Esophagus muscularis mucosa (tissue), 4 donors: Measurements from ENCODE around the gene NXPE3. TPM values are rescaled to one million over a fixed set of nuclear protein-coding genes. Genes with fewer than 3 reads are reported as not detected.

Experiments
- DNase-seq: peaks from one replicate; pipeline ENCODE4 v3.0.0-alpha.2; 2017; ENCODE audit errors: extremely low spot score
- H3K27ac ChIP-seq, 4 donors: fragments of 200-600 bp; sonication (generic); replicated peaks in 1 of 4; 1 replicate in 3 of 4; 2 replicates in 1 of 4; pipeline ENCODE4 v1.5.1; 2016 to 2019; ENCODE audit warnings: mild to moderate bottlenecking in 1 of 4
- H3K27me3 ChIP-seq, 4 donors: fragments of 200-600 bp; sonication (generic); one replicate each; pipeline versions ENCODE4 v1.5.1 to v1.6.0; 2016 to 2019
- H3K36me3 ChIP-seq, 4 donors: fragments of 200-600 bp; sonication (generic); one replicate each; pipeline ENCODE4 v1.5.1; 2016 to 2019
- H3K4me1 ChIP-seq, 4 donors: fragments of 200-600 bp; sonication (generic); one replicate each; pipeline ENCODE4 v1.5.1; 2016 to 2019
- H3K4me3 ChIP-seq, 4 donors: fragments of 200-600 bp; sonication (generic); 1 replicate in 2 of 4; 2 replicates in 2 of 4; pipeline ENCODE4 v1.5.1; 2016 to 2019; ENCODE audit warnings: mild to moderate bottlenecking in 4 of 4, moderate library complexity in 1 of 4
- H3K9me3 ChIP-seq, 4 donors: fragments of 200-600 bp; sonication (generic); 1 replicate in 3 of 4; 2 replicates in 1 of 4; pipeline ENCODE4 v1.5.1; 2016 to 2019
- EP300 ChIP-seq: sonication (generic); formaldehyde crosslinking; IDR thresholded peaks from one replicate; pipeline ENCODE4 v1.6.1; 2017; ENCODE audit warnings: antibody characterized with exemption
- POLR2A ChIP-seq: fragments of 450-650 bp; IDR thresholded peaks from one replicate; pipeline ENCODE4 v1.6.1; 2017; ENCODE audit warnings: antibody characterized with exemption, moderate library complexity, mild to moderate bottlenecking, low read depth
- POLR2AphosphoS5 ChIP-seq, 2 donors: sonication (generic); formaldehyde crosslinking; IDR thresholded peaks; one replicate each; pipeline ENCODE4 v1.6.1; 2017; ENCODE audit warnings: antibody characterized with exemption in 2 of 2
- WGBS: methylation state at CpG from one replicate; pipeline ENCODE4 v1.1.5; 2018; 5-methylcytosine and 5-hydroxymethylcytosine counted together
- intact Hi-C: fragments of 100-400 bp; cut with DNase I; formaldehyde crosslinking; loops from one replicate; pipeline ENCODE4 v1.15.1; 2023
- total RNA-seq, 4 donors: library from RNA; depleted of rRNA; stranded (reverse); fragments of >200 nt; gene quantifications; one replicate each; pipeline versions ENCODE4 v1.1.0 to v1.2.1, GENCODE V29; 2016
- TF ChIP-seq, protein P1 (sequence below), 3 experiments: fragments of 200-600 bp in 2 of 3; fragments of 450-650 bp in 1 of 3; sonication (generic) in 2 of 3; IDR thresholded peaks; one replicate each; pipeline ENCODE4 v1.5.1; 2017 to 2019; ENCODE audit warnings: antibody characterized with exemption in 3 of 3, mild to moderate bottlenecking in 2 of 3, moderate library complexity in 1 of 3

The NXPE3 gene
- total RNA-seq, 4 donors from 2014 or later, result 12.4 to 19.5 (median 17.8) TPM

- TF ChIP-seq POLR2A (no peak), POLR2AphosphoS5 (IDR thresholded peaks at IDR 0.05) (peak in 1 of 2 donors; percentile 11)
- Histone ChIP-seq H3K27ac (peak overlapping the region; percentile 13 to 99 (median 70)), H3K36me3 (peaks cover 59 to 67% (median 63%) of the 10 kb centered on the region in 4 donors), H3K27me3 (no peaks in the 10 kb centered on the region), H3K4me1 (peaks cover 4 to 73% (median 59%) of the 10 kb centered on the region in 4 donors), H3K9me3 (no peaks in the 10 kb centered on the region), H3K4me3 (peak overlapping the region; percentile 89 to 96 (median 94))
- DNase-seq, result no peak
- intact Hi-C loops, result no loop called here
- 98% methylated on average over 7 of the region's 8 CpGs for WGBS
These were observed 74.2 kb downstream of the NXPE3 start for GRCh38 chr3:101852983-101853840.

DNA sequence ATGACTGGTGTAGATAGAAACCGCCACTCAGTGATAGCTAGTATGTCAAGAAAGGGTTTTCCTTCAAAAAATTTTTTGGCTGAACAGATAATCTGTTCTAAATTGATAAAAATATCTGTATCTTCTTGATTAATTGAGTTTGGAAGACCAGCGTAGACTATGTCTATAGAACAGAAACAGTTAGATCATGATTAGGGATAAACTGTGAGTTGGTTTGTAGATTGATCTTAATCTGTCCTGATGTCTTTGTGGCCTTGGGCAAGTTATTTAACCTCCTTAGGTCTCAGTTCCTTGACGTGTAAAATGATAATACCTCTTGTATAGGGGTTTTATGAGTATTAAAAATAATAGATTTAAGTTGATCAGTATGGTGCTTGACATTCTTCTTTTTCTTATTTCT lies 75.0 kb downstream of the NXPE3 start:
- intact Hi-C loops, result no loop called here
- H3K27ac ChIP-seq, result peak overlapping the region; percentile 13 to 99 (median 70)
- TF ChIP-seq EP300, result no peak
- no peak for TF ChIP-seq POLR2A
- TF ChIP-seq POLR2AphosphoS5 (IDR thresholded peaks at IDR 0.05), result no peak
- TF ChIP-seq, protein P1, sequence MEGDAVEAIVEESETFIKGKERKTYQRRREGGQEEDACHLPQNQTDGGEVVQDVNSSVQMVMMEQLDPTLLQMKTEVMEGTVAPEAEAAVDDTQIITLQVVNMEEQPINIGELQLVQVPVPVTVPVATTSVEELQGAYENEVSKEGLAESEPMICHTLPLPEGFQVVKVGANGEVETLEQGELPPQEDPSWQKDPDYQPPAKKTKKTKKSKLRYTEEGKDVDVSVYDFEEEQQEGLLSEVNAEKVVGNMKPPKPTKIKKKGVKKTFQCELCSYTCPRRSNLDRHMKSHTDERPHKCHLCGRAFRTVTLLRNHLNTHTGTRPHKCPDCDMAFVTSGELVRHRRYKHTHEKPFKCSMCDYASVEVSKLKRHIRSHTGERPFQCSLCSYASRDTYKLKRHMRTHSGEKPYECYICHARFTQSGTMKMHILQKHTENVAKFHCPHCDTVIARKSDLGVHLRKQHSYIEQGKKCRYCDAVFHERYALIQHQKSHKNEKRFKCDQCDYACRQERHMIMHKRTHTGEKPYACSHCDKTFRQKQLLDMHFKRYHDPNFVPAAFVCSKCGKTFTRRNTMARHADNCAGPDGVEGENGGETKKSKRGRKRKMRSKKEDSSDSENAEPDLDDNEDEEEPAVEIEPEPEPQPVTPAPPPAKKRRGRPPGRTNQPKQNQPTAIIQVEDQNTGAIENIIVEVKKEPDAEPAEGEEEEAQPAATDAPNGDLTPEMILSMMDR (IDR thresholded peaks at IDR 0.05), result no peak
- H3K9me3 ChIP-seq, result no peaks in the 10 kb centered on the region
- WGBS, result 87% methylated on average over 3 of the region's 3 CpGs
- peak overlapping the region; percentile 89 to 96 (median 94) for H3K4me3 ChIP-seq
- H3K27me3 ChIP-seq, result no peaks in the 10 kb centered on the region
- H3K36me3 ChIP-seq, result peaks cover 65 to 75% (median 71%) of the 10 kb centered on the region in 4 donors
- H3K4me1 ChIP-seq, result peaks cover 0 to 71% (median 53%) of the 10 kb centered on the region in 4 donors
- no peak for DNase-seq

DNA sequence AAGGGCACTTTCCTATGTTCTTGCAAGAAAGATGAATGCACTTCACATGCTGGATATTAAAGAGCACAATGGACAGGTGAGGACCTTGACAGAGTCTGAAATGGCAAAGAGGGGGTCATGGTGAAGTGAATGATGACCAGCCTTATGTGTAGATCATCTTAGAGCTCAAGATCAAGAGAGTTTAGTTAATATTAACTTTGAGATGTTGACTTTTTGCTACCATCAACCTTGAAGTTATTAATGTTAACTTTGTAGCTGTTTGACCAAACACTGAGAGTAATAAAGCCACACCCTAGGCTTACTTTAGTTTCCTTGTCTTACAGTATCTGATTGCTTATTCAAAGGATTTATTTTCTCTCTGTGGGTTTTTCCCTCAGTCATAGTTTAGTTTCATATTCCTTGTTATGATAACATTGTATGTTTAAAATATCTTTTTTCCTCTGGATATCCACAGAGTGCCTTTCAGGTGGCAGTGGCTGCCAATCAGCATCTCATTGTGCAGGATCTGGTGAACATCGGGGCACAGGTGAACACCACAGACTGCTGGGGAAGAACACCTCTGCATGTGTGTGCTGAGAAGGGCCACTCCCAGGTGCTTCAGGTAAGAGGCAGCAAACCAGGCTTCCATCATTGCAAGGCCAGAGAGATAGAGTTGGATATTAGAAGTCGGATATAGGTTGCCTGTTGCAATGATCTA lies 75.7 kb downstream of the NXPE3 start:
- Histone ChIP-seq H3K27ac (peak overlapping the region in 3 of 4 donors; percentile 41 to 99 (median 51)), H3K9me3 (no peaks in the 10 kb centered on the region), H3K36me3 (peaks cover 72 to 83% (median 79%) of the 10 kb centered on the region in 4 donors), H3K27me3 (no peaks in the 10 kb centered on the region), H3K4me3 (peak overlapping the region; percentile 2 to 96 (median 92)), H3K4me1 (peaks cover 0 to 75% (median 53%) of the 10 kb centered on the region in 4 donors)
- intact Hi-C loops, result no loop called here
- TF ChIP-seq, protein P1 (IDR thresholded peaks at IDR 0.05), result no peak
- TF ChIP-seq POLR2AphosphoS5 (IDR thresholded peaks at IDR 0.05), result no peak
- TF ChIP-seq POLR2A, result no peak
- TF ChIP-seq EP300, result no peak
- no peak for DNase-seq
- WGBS, result 97% methylated on average over 2 of the region's 2 CpGs

GRCh38 chr3:101857301-101857741 lies 78.3 kb downstream of the NXPE3 start:
- Histone ChIP-seq H3K4me1 (peaks cover 0 to 67% (median 46%) of the 10 kb centered on the region in 4 donors), H3K27ac (peak overlapping the region in 3 of 4 donors; percentile 12 to 33 (median 24)), H3K27me3 (no peaks in the 10 kb centered on the region), H3K36me3 (peaks cover 88 to 100% (median 94%) of the 10 kb centered on the region in 4 donors), H3K4me3 (peak overlapping the region; percentile 6 to 35 (median 18)), H3K9me3 (no peaks in the 10 kb centered on the region)
- DNase-seq, result no peak
- WGBS, result 86% methylated on average over 8 of the region's 8 CpGs
- intact Hi-C loops, result no loop called here
- no peak for TF ChIP-seq POLR2A
- peak in 1 of 2 donors; percentile 56 for TF ChIP-seq POLR2AphosphoS5 (IDR thresholded peaks at IDR 0.05)
- no peak for TF ChIP-seq EP300
- TF ChIP-seq, protein P1 (IDR thresholded peaks at IDR 0.05), result no peak
